ENCODE results near the gene LRRC72.

DNA sequence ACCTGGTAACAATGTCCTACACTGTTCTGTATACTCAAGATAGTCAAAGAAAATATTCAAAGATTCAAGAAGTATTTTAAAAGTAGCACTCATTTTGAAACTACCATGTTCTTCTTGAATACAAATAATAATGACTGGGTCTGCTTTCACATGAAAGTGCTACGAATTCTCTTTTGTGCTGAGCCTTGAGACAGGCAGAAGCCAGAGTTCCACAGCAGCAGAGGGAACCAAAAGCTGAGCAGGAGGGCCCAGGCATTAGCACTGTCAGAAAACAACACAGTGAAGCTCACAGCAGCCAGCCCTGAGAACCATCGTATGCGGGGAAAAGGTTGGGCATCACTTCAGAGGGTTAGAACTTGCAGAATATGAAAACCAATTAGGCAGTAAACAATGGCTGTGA is 80.1 kb downstream of the LRRC72 start:
- TF ChIP-seq, protein P1, sequence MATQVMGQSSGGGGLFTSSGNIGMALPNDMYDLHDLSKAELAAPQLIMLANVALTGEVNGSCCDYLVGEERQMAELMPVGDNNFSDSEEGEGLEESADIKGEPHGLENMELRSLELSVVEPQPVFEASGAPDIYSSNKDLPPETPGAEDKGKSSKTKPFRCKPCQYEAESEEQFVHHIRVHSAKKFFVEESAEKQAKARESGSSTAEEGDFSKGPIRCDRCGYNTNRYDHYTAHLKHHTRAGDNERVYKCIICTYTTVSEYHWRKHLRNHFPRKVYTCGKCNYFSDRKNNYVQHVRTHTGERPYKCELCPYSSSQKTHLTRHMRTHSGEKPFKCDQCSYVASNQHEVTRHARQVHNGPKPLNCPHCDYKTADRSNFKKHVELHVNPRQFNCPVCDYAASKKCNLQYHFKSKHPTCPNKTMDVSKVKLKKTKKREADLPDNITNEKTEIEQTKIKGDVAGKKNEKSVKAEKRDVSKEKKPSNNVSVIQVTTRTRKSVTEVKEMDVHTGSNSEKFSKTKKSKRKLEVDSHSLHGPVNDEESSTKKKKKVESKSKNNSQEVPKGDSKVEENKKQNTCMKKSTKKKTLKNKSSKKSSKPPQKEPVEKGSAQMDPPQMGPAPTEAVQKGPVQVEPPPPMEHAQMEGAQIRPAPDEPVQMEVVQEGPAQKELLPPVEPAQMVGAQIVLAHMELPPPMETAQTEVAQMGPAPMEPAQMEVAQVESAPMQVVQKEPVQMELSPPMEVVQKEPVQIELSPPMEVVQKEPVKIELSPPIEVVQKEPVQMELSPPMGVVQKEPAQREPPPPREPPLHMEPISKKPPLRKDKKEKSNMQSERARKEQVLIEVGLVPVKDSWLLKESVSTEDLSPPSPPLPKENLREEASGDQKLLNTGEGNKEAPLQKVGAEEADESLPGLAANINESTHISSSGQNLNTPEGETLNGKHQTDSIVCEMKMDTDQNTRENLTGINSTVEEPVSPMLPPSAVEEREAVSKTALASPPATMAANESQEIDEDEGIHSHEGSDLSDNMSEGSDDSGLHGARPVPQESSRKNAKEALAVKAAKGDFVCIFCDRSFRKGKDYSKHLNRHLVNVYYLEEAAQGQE (IDR thresholded peaks at IDR 0.05; ENCODE audit: low read depth, low read length): no peak
- TF ChIP-seq POLR2AphosphoS5 (IDR thresholded peaks at IDR 0.05; ENCODE audit: low read length) (no peak), RAD21 (IDR thresholded peaks at IDR 0.05; ENCODE audit: insufficient read depth, low read depth, low read length) (no peak), EP300 (IDR thresholded peaks at IDR 0.05; ENCODE audit: borderline replicate concordance in 1 of 2, control insufficient read depth in 1 of 2, low read depth in 2 of 2, low read length in 2 of 2) (no peak), RFX5 (IDR thresholded peaks at IDR 0.05; ENCODE audit: low read depth, low read length) (no peak), ZNF24 (IDR thresholded peaks at IDR 0.05) (no peak), TCF7 (IDR thresholded peaks at IDR 0.05; ENCODE audit: borderline replicate concordance) (no peak), ATF2 (IDR thresholded peaks at IDR 0.05; ENCODE audit: low read length) (no peak), YY1 (IDR thresholded peaks at IDR 0.05; ENCODE audit: low read depth, low read length) (no peak), POLR2A (IDR thresholded peaks at IDR 0.05; ENCODE audit: low read depth, low read length) (no peak)
- TF ChIP-seq, protein P2, sequence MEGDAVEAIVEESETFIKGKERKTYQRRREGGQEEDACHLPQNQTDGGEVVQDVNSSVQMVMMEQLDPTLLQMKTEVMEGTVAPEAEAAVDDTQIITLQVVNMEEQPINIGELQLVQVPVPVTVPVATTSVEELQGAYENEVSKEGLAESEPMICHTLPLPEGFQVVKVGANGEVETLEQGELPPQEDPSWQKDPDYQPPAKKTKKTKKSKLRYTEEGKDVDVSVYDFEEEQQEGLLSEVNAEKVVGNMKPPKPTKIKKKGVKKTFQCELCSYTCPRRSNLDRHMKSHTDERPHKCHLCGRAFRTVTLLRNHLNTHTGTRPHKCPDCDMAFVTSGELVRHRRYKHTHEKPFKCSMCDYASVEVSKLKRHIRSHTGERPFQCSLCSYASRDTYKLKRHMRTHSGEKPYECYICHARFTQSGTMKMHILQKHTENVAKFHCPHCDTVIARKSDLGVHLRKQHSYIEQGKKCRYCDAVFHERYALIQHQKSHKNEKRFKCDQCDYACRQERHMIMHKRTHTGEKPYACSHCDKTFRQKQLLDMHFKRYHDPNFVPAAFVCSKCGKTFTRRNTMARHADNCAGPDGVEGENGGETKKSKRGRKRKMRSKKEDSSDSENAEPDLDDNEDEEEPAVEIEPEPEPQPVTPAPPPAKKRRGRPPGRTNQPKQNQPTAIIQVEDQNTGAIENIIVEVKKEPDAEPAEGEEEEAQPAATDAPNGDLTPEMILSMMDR (IDR thresholded peaks at IDR 0.05 in 2 of 3, conservative IDR thresholded peaks at IDR 0.05 in 1 of 3; ENCODE audit: control insufficient read depth in 2 of 3, extremely low read depth in 1 of 3, insufficient read depth in 1 of 3, low read depth in 3 of 3, low read length in 3 of 3): no peak
